Upper lobe of left lung (tissue), 4 donors: ENCODE results near the gene CDK16.

Source experiments
- CTCF ChIP-seq, 6 experiments: fragments of 450-650 bp in 4 of 6; fragments of 200-600 bp in 2 of 6; sonication (generic) in 2 of 6; IDR thresholded peaks; one replicate each; pipeline ENCODE4 v1.5.1; 2016 to 2019; ENCODE audit warnings: antibody characterized with exemption in 6 of 6
- EP300 ChIP-seq, 4 donors: sonication (generic); formaldehyde crosslinking; IDR thresholded peaks; one replicate each; pipeline ENCODE4 v1.5.1; 2017; ENCODE audit warnings: antibody characterized with exemption in 4 of 4, control low read depth in 2 of 4
- POLR2A ChIP-seq, 4 donors: fragments of 450-650 bp; IDR thresholded peaks; one replicate each; pipeline ENCODE4 v1.5.1; 2016 to 2017; ENCODE audit warnings: antibody characterized with exemption in 4 of 4, mild to moderate bottlenecking in 2 of 4

- TF ChIP-seq CTCF (IDR thresholded peaks at IDR 0.05) = no peak
- TF ChIP-seq EP300 (IDR thresholded peaks at IDR 0.05) = no peak
- TF ChIP-seq POLR2A (IDR thresholded peaks at IDR 0.05) = no peak
These were observed 39.1 kb upstream of the CDK16 start for GRCh38 chrX:47179221-47179927.
